ENCODE results near the gene KLLN.
"Not testable (repeated sequence)": the region's sequence is repeated elsewhere in the genome, so short reads cannot be mapped to it uniquely, and the experiment has no call there.

The KLLN gene

DNA sequence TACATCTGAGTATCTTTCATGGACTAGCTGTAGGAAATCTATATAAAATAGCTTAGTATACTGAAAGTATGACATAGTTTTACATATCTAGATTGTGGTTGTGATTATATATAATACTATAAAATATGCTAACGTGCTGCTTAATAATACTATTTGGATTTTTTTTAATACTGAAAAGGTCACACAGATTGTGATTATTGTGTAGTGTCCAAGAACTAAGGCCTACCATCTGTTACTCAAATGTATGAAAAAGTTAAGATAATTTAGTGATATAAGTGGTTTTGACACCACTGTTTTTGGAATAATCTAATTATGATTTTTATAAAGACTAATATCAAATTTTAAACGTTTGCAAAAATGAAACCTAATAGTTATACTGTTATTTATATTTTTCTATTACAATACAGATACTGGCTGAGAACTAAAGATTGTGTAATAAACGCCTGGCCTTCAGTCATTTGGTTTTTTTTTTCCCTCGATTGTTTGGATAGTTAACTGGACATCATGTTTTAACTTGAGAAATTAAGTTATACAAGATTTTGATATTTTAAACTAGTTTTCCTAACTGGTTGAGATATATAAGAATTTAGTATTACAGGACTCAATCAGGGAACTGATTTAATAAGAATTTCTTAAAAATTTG is 12.7 kb upstream of the KLLN start:
- H3K36me3 ChIP-seq (ENCODE audit: insufficient read depth, low read length): no peaks in the 10 kb centered on the region
- H3K9me3 ChIP-seq (ENCODE audit: control insufficient read depth, insufficient read depth, low read length): peaks cover 2% of the 10 kb centered on the region; the same call in 1 of the 2 replicates
- 0 out of 2 replicates have a peak, but pooled peaks cover 6% of the 10 kb centered on the region for H3K4me1 ChIP-seq (ENCODE audit: insufficient read depth, low read length)
- no peak overlapping the region for H3K9ac ChIP-seq (ENCODE audit: low read depth, low read length)

GRCh38 chr10:87873656-87874055 is 10.3 kb upstream of the KLLN start:
- Histone ChIP-seq H3K9me3 (ENCODE audit: control insufficient read depth, insufficient read depth, low read length) (no peaks in the 10 kb centered on the region), H3K36me3 (ENCODE audit: insufficient read depth, low read length) (no peaks in the 10 kb centered on the region), H3K9ac (ENCODE audit: low read depth, low read length) (no peak overlapping the region), H3K4me1 (ENCODE audit: insufficient read depth, low read length) (0 out of 2 replicates have a peak, but pooled peaks cover 6% of the 10 kb centered on the region)

GRCh38 chr10:87872828-87873227 is 9.5 kb upstream of the KLLN start:
- H3K9ac ChIP-seq (ENCODE audit: low read depth, low read length): no peak overlapping the region
- no peaks in the 10 kb centered on the region for H3K9me3 ChIP-seq (ENCODE audit: control insufficient read depth, insufficient read depth, low read length)
- no peaks in the 10 kb centered on the region for H3K36me3 ChIP-seq (ENCODE audit: insufficient read depth, low read length)
- 0 out of 2 replicates have a peak, but pooled peaks cover 6% of the 10 kb centered on the region for H3K4me1 ChIP-seq (ENCODE audit: insufficient read depth, low read length)

DNA sequence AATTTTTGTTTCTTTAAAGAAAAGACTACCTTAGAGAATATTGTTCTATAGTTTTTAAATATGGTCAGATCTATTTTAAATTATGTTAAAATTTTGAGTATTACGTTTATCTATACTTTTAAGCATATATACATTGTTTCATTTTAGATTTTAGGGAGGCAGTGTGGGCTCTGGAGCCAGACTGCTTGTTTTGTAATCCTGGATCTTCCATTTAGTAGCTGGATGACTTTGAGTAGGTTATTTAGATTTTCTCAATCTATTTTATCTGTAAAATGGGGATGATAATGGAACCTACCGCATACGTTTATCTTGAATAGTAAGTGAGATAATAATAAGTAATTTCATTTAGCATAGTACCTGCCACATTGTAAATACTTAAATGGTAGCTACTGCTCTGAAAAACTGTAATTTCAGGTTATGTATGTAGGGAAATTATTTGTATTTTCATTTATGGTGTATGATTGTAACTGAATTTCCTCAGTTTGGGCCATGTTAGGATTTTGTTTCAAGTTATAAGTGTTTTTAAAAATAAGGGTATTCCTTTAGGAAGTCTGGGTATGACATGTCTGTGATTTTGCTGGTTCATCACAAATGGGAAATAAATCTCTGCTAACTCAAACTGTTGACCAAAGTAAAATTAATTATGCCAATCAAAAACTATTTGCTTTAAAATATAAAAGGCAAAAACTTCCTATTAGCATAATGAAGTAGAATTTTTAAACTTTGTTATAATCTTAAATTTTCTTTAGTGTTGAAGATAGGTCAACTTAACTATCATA is 6.6 kb upstream of the KLLN start:
- Histone ChIP-seq H3K9me3 (ENCODE audit: control insufficient read depth, insufficient read depth, low read length) (no peaks in the 10 kb centered on the region), H3K9ac (ENCODE audit: low read depth, low read length) (no peak overlapping the region), H3K36me3 (ENCODE audit: insufficient read depth, low read length) (no peaks in the 10 kb centered on the region), H3K4me1 (ENCODE audit: insufficient read depth, low read length) (0 out of 2 replicates have a peak, but pooled peaks cover 6% of the 10 kb centered on the region)

DNA sequence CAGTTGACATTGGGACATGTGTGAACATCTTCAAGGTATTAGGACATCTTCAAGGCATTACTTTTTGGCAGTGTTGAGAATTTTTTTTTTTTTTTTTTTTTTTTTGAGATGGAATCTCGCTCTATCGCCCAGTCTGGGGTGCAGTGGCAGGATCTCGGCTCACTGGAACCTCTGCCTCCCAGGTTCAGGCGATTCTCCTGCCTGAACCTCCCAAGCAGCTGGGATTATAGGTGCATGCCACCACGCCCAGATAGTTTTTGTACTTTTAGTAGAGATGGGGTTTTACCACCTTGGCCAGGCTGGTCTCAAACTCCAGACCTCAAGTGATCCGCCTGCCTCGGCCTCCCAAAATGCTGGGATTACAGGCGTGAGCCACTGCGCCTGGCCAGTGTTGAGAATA is 5.8 kb upstream of the KLLN start:
- H3K9me3 ChIP-seq (ENCODE audit: control insufficient read depth, insufficient read depth, low read length); H3K4me1 ChIP-seq (ENCODE audit: insufficient read depth, low read length); H3K9ac ChIP-seq (ENCODE audit: low read depth, low read length); H3K36me3 ChIP-seq (ENCODE audit: insufficient read depth, low read length): not testable (repeated sequence)

GRCh38 chr10:87868277-87868676 is 4.9 kb upstream of the KLLN start:
- H3K4me1 ChIP-seq (ENCODE audit: insufficient read depth, low read length): 0 out of 2 replicates have a peak, but pooled peaks cover 6% of the 10 kb centered on the region
- no peaks in the 10 kb centered on the region for H3K36me3 ChIP-seq (ENCODE audit: insufficient read depth, low read length)
- no peaks in the 10 kb centered on the region for H3K9me3 ChIP-seq (ENCODE audit: control insufficient read depth, insufficient read depth, low read length)
- peak overlapping the region; percentile 23 for H3K9ac ChIP-seq (ENCODE audit: low read depth, low read length)

DNA sequence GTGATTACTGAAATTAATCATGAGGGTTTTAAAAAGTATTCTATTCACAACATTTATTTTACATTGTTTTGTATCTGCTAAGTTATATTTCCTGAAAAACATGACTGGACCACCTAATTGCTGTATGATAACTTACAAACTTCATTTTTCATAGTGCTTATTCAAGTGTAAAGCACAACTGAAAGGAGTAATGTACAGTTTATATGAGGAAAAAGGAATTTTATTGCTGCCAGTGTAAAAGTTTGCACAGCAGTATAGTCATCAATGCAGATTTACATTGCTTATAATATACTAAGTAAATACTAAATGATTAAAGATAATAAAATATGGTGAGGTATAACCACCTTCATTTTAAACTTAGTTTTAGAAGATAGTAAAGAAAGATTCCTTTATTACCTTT is 4.1 kb upstream of the KLLN start:
- Histone ChIP-seq H3K36me3 (ENCODE audit: insufficient read depth, low read length) (no peaks in the 10 kb centered on the region), H3K9me3 (ENCODE audit: control insufficient read depth, insufficient read depth, low read length) (no peaks in the 10 kb centered on the region), H3K4me1 (ENCODE audit: insufficient read depth, low read length) (no peaks in the 10 kb centered on the region), H3K9ac (ENCODE audit: low read depth, low read length) (peak overlapping the region; percentile 31; the same call in 1 of the 2 replicates)

GRCh38 chr10:87866412-87866974 is 3.2 kb upstream of the KLLN start:
- Histone ChIP-seq H3K9ac (ENCODE audit: low read depth, low read length) (peak overlapping the region; percentile 76), H3K4me1 (ENCODE audit: insufficient read depth, low read length) (no peaks in the 10 kb centered on the region), H3K9me3 (ENCODE audit: control insufficient read depth, insufficient read depth, low read length) (no peaks in the 10 kb centered on the region), H3K36me3 (ENCODE audit: insufficient read depth, low read length) (no peaks in the 10 kb centered on the region)

GRCh38 chr10:87865241-87865881 is 2.0 kb upstream of the KLLN start:
- peak overlapping the region; percentile 76 for H3K9ac ChIP-seq (ENCODE audit: low read depth, low read length)
- H3K4me1 ChIP-seq (ENCODE audit: insufficient read depth, low read length): peaks cover 4% of the 10 kb centered on the region; the same call in 1 of the 2 replicates
- no peaks in the 10 kb centered on the region for H3K36me3 ChIP-seq (ENCODE audit: insufficient read depth, low read length)
- H3K9me3 ChIP-seq (ENCODE audit: control insufficient read depth, insufficient read depth, low read length): no peaks in the 10 kb centered on the region

GRCh38 chr10:87864496-87865059 is 1.2 kb upstream of the KLLN start:
- Histone ChIP-seq H3K4me1 (ENCODE audit: insufficient read depth, low read length) (peaks cover 4% of the 10 kb centered on the region; the same call in 1 of the 2 replicates), H3K9me3 (ENCODE audit: control insufficient read depth, insufficient read depth, low read length) (no peaks in the 10 kb centered on the region), H3K9ac (ENCODE audit: low read depth, low read length) (peak overlapping the region; percentile 76), H3K36me3 (ENCODE audit: insufficient read depth, low read length) (no peaks in the 10 kb centered on the region)

GRCh38 chr10:87863951-87864495 is 690 bp upstream of the KLLN start:
- peak overlapping the region; percentile 76 for H3K9ac ChIP-seq (ENCODE audit: low read depth, low read length)
- not testable (repeated sequence) for H3K4me1 ChIP-seq (ENCODE audit: insufficient read depth, low read length); H3K36me3 ChIP-seq (ENCODE audit: insufficient read depth, low read length); H3K9me3 ChIP-seq (ENCODE audit: control insufficient read depth, insufficient read depth, low read length)

GRCh38 chr10:87862679-87863052 is 667 bp downstream of the KLLN start:
- Histone ChIP-seq H3K9me3 (ENCODE audit: control insufficient read depth, insufficient read depth, low read length) (no peaks in the 10 kb centered on the region), H3K9ac (ENCODE audit: low read depth, low read length) (peak overlapping the region; percentile 76), H3K4me1 (ENCODE audit: insufficient read depth, low read length) (peaks cover 4% of the 10 kb centered on the region; the same call in 1 of the 2 replicates), H3K36me3 (ENCODE audit: insufficient read depth, low read length) (no peaks in the 10 kb centered on the region)

DNA sequence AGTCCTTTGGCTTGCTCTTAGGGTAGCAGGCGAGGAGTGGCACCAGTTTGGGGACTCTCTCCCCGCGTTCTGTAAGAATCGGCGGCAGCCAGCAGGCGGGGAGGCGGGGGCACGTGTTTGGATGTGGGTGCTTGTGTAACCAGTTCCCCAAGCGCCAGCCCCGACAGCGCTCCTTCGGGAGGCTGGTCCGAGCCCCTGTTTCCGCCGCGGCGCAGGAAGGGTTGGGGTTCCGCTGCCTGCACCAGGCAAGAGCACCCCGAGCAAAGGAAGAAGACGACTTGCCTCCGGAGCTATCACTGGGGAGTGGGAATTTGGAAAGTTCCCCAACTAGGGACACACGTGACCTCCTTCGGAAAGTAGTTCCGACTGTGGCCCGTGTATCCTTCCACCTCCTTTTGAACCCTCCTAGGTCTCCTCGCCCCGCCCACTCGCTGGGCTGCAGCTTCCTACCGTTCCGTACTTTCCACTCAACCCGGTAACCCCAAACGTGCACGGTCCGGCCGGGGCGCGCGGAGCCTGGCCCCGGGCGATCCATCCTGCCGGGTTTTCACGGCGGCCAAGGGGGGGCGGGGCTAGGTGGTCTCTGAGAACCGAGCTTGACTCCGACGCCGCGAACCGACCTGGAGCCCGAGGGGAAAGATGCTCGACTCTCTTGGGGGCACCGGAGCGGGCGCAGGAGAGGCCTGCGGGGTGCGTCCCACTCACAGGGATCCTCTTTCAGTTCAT is 1.2 kb downstream of the KLLN start:
- no peaks in the 10 kb centered on the region for H3K9me3 ChIP-seq (ENCODE audit: control insufficient read depth, insufficient read depth, low read length)
- H3K36me3 ChIP-seq (ENCODE audit: insufficient read depth, low read length): no peaks in the 10 kb centered on the region
- H3K9ac ChIP-seq (ENCODE audit: low read depth, low read length): peak overlapping the region; percentile 76

More for the DNA sequence above, 1.2 kb downstream of the KLLN start:
- peaks cover 4% of the 10 kb centered on the region; the same call in 1 of the 2 replicates for H3K4me1 ChIP-seq (ENCODE audit: insufficient read depth, low read length)

All from ES-I3 (cell line).